Fibroblast of mammary gland (primary cell): ENCODE data around the gene STPG1.

Experiments used
- DNase-seq: peaks from one replicate; pipeline ENCODE4 v3.0.0-alpha.2; 2010; ENCODE audit warnings: low read depth
- H3K4me3 ChIP-seq: 2 replicates; pipeline ENCODE4 v1.5.1; 2011; ENCODE audit warnings: low read depth, mild to moderate bottlenecking, low read length, moderate library complexity; ENCODE audit not compliant: control insufficient read depth
- CTCF ChIP-seq: conservative IDR thresholded peaks from 2 replicates; pipeline ENCODE4 v1.5.1; 2011; ENCODE audit warnings: low read depth, low read length, inconsistent platforms; ENCODE audit not compliant: control insufficient read depth, insufficient read depth

The STPG1 gene

GRCh38 chr1:24441996-24442668, 28.6 kb upstream of the STPG1 start:
- no peak for DNase-seq
- no peak for TF ChIP-seq CTCF
- H3K4me3 ChIP-seq = no peak overlapping the region

- no peak overlapping the region for H3K4me3 ChIP-seq
- no peak for TF ChIP-seq CTCF
- DNase-seq = no peak
These were observed 27.9 kb upstream of the STPG1 start for GRCh38 chr1:24441480-24441879.

- no peak for TF ChIP-seq CTCF
- no peak overlapping the region for H3K4me3 ChIP-seq
- DNase-seq = no peak
These were observed 26.9 kb upstream of the STPG1 start for GRCh38 chr1:24440436-24440835.

- H3K4me3 ChIP-seq = no peak overlapping the region
- no peak for TF ChIP-seq CTCF
- peak; percentile 57 for DNase-seq
These were observed 24.9 kb upstream of the STPG1 start for GRCh38 chr1:24438423-24438901.

- TF ChIP-seq CTCF = no peak
- peak; percentile 80 for DNase-seq
- no peak overlapping the region for H3K4me3 ChIP-seq
These were observed 24.2 kb upstream of the STPG1 start for GRCh38 chr1:24437631-24438396.

GRCh38 chr1:24435782-24436365, 22.3 kb upstream of the STPG1 start:
- no peak overlapping the region for H3K4me3 ChIP-seq
- no peak for DNase-seq
- TF ChIP-seq CTCF = no peak
